HepG2 (cell line): ENCODE data around the gene CIB1. TPM values are rescaled to one million over a fixed set of nuclear protein-coding genes. Genes with fewer than 3 reads are reported as not detected.

Source experiments
- ATF1 ChIP-seq: IDR thresholded peaks from 2 replicates; pipeline ENCODE4 v1.6.1; 2016; ENCODE audit warnings: mild to moderate bottlenecking, control low read depth
- CREB1 ChIP-seq, 2 experiments: fragments of 450-650 bp in 1 of 2; IDR thresholded peaks; 2 replicates each; pipeline ENCODE4 v1.6.1; 2016 to 2017; ENCODE audit warnings: control low read depth in 1 of 2, mild to moderate bottlenecking in 1 of 2, missing compliant biosample characterization in 1 of 2, missing genetic modification characterization in 1 of 2
- HNRNPH1 ChIP-seq: fragments of 200-400 bp; formaldehyde crosslinking; optimal IDR thresholded peaks from 2 replicates; pipeline ENCODE3; 2017; ENCODE audit warnings: mild to moderate bottlenecking, low read depth, low read length
- HOXA3 ChIP-seq: sonication (generic); formaldehyde crosslinking; IDR thresholded peaks from 2 replicates; pipeline ENCODE4 v1.5.0; 2020; ENCODE audit warnings: missing genetic modification reagents
- NCOA2 ChIP-seq: sonication (generic); formaldehyde crosslinking; IDR thresholded peaks from 2 replicates; pipeline ENCODE4 v1.8.0; 2022; ENCODE audit warnings: inconsistent platforms
- NR3C1 ChIP-seq: sonication (generic); formaldehyde crosslinking; IDR thresholded peaks from 2 replicates; pipeline ENCODE4 v1.4.0; 2020; ENCODE audit warnings: missing genetic modification reagents
- ONECUT2 ChIP-seq: sonication (generic); formaldehyde crosslinking; IDR thresholded peaks from 2 replicates; pipeline ENCODE4 v1.4.0; 2020; ENCODE audit warnings: missing genetic modification reagents
- POLR2G ChIP-seq: fragments of 200-400 bp; formaldehyde crosslinking; IDR thresholded peaks from 2 replicates; pipeline ENCODE4 v1.6.1; 2018; ENCODE audit warnings: mild to moderate bottlenecking, low read depth, low read length, moderate library complexity
- RFX3 ChIP-seq: IDR thresholded peaks from 2 replicates; pipeline ENCODE4 v1.6.1; 2016; ENCODE audit warnings: missing biosample characterization, missing genetic modification reagents
- TARDBP ChIP-seq: sonication (generic); formaldehyde crosslinking; IDR thresholded peaks from 2 replicates; pipeline ENCODE4 v1.8.0; 2022; ENCODE audit warnings: mild to moderate bottlenecking, missing genetic modification reagents
- TCF12 ChIP-seq, 2 experiments: fragments of 450-650 bp in 1 of 2; sonication (generic) in 1 of 2; formaldehyde crosslinking in 1 of 2; IDR thresholded peaks; 2 replicates each; pipeline versions ENCODE4 v1.6.1 to v1.8.0; 2017 to 2022; ENCODE audit warnings: antibody characterized with exemption in 1 of 2, mild to moderate bottlenecking in 1 of 2, missing genetic modification reagents in 1 of 2, moderate library complexity in 1 of 2
- ZNF20 ChIP-seq: sonication (generic); formaldehyde crosslinking; IDR thresholded peaks from 2 replicates; pipeline ENCODE4 v1.4.0; 2020; ENCODE audit warnings: mild to moderate bottlenecking, moderate library complexity, missing genetic modification reagents
- ZNF34 ChIP-seq: sonication (generic); formaldehyde crosslinking; IDR thresholded peaks from 2 replicates; pipeline ENCODE4 v1.4.0; 2020; ENCODE audit warnings: mild to moderate bottlenecking, missing genetic modification reagents, borderline replicate concordance
- ZNF383 ChIP-seq: sonication (generic); formaldehyde crosslinking; IDR thresholded peaks from 2 replicates; pipeline ENCODE4 v1.4.0; 2020; ENCODE audit warnings: missing genetic modification reagents, mild to moderate bottlenecking, borderline replicate concordance
- ZNF816 ChIP-seq: sonication (generic); formaldehyde crosslinking; IDR thresholded peaks from 2 replicates; pipeline ENCODE4 v1.8.0; 2022; ENCODE audit warnings: missing genetic modification reagents, mild to moderate bottlenecking, borderline replicate concordance
- ZNF891 ChIP-seq: sonication (generic); formaldehyde crosslinking; IDR thresholded peaks from 2 replicates; pipeline ENCODE4 v1.5.0; 2020; ENCODE audit warnings: mild to moderate bottlenecking, missing genetic modification reagents
- polyA plus RNA-seq, 8 experiments: library from polyadenylated mRNA; depleted of rRNA in 3 of 8; stranded (reverse) in 7 of 8; unstranded in 1 of 8; fragments of >200 nt; fragmentation: Illumina TruSeq in 4 of 8; extraction: Trizol in 4 of 8; gene quantifications; 2 replicates each; pipeline versions ENCODE4 v1.2.1 to v1.2.3, GENCODE V29; 2011 to 2016; ENCODE audit warnings: low read depth in 4 of 8, missing spikeins in 1 of 8, mixed read lengths in 1 of 8; ENCODE audit not compliant: insufficient read depth in 1 of 8
- total RNA-seq, 5 experiments: library from RNA; depleted of rRNA; stranded (reverse); fragments of >200 nt; fragmentation: Illumina TruSeq; extraction: Trizol; gene quantifications; 2 replicates each; pipeline ENCODE4 v1.2.3, GENCODE V29; 2016; ENCODE audit warnings: low read depth in 1 of 5
- TF ChIP-seq, protein P1 (sequence below): sonication (generic); formaldehyde crosslinking; IDR thresholded peaks from 2 replicates; pipeline ENCODE4 v1.9.0; 2022; ENCODE audit warnings: low read depth, missing genetic modification reagents
- TF ChIP-seq, protein P2 (sequence below): sonication (generic); formaldehyde crosslinking; IDR thresholded peaks from 2 replicates; pipeline ENCODE4 v1.5.0; 2020; ENCODE audit warnings: missing genetic modification reagents
- TF ChIP-seq, protein P3 (sequence below): sonication (generic); formaldehyde crosslinking; IDR thresholded peaks from 2 replicates; pipeline ENCODE4 v1.5.0; 2020; ENCODE audit warnings: missing genetic modification reagents
- TF ChIP-seq, protein P4 (sequence below): sonication (generic); IDR thresholded peaks from 2 replicates; pipeline ENCODE4 v1.6.1; 2016; ENCODE audit warnings: low read depth, borderline replicate concordance
- TF ChIP-seq, protein P5 (sequence below): sonication (generic); formaldehyde crosslinking; IDR thresholded peaks from 2 replicates; pipeline ENCODE4 v1.8.0; 2022; ENCODE audit warnings: mild to moderate bottlenecking, missing genetic modification reagents, moderate library complexity
- TF ChIP-seq, protein P6 (sequence below): sonication (generic); formaldehyde crosslinking; IDR thresholded peaks from 2 replicates; pipeline ENCODE4 v1.5.1; 2020; ENCODE audit warnings: mild to moderate bottlenecking, missing genetic modification reagents, moderate library complexity

The CIB1 gene
- total and polyA plus RNA-seq, 2 of the 13 experiments (the other 11 are each of a cell fraction or from before 2014, with no cell fraction given) = 38.7 to 72.7 TPM

DNA sequence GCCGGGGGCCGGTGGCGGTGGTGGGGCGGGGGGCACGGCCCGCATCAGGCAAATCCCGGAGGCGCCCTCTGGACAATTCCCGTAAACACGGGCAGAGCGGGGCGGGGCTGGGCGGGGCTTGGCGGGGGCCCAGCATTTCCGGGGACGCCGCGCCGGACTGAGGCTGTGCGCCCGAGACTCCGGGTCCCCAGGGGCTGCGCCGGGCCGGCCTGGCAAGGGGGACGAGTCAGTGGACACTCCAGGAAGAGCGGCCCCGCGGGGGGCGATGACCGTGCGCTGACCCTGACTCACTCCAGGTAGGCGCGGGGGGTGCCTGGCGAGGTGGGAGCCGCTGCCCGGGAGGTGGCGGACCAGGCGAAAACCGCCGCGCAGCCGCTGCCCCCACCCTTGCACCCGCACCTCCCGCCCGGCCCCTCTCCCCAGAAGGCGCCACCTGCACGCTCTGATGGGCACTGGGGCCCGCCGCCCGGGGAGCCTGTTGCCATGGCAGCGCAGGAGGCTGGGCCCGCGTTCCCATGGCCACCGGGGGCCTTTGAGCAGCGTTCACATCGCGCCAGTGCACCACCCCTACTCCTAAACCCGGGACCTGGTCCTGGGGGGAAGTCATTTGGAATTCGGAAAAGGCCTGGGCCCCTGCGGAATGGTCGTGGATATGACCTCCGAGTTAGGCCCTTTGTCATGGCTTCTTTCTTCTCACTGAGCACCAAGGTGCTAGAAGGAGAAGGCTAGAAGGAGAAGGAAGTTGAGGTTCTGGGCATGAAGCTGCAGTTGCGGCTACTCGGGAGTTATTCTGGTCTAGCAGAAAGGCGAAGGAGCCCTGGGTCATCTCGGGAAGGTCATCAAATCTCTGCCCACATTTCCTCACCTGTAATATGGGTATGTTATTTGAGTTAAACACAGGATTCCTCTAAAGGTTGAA is 48.7 kb downstream of the CIB1 start (continued):
- TF ChIP-seq, protein P1, sequence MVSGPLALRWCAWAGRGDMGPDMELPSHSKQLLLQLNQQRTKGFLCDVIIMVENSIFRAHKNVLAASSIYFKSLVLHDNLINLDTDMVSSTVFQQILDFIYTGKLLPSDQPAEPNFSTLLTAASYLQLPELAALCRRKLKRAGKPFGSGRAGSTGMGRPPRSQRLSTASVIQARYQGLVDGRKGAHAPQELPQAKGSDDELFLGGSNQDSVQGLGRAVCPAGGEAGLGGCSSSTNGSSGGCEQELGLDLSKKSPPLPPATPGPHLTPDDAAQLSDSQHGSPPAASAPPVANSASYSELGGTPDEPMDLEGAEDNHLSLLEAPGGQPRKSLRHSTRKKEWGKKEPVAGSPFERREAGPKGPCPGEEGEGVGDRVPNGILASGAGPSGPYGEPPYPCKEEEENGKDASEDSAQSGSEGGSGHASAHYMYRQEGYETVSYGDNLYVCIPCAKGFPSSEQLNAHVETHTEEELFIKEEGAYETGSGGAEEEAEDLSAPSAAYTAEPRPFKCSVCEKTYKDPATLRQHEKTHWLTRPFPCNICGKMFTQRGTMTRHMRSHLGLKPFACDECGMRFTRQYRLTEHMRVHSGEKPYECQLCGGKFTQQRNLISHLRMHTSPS (CRISPR knock-in tag) = no peak; the same call in 1 of the 2 replicates
- TF ChIP-seq, protein P2, sequence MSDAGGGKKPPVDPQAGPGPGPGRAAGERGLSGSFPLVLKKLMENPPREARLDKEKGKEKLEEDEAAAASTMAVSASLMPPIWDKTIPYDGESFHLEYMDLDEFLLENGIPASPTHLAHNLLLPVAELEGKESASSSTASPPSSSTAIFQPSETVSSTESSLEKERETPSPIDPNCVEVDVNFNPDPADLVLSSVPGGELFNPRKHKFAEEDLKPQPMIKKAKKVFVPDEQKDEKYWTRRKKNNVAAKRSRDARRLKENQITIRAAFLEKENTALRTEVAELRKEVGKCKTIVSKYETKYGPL = no peak
- TF ChIP-seq, protein P3, sequence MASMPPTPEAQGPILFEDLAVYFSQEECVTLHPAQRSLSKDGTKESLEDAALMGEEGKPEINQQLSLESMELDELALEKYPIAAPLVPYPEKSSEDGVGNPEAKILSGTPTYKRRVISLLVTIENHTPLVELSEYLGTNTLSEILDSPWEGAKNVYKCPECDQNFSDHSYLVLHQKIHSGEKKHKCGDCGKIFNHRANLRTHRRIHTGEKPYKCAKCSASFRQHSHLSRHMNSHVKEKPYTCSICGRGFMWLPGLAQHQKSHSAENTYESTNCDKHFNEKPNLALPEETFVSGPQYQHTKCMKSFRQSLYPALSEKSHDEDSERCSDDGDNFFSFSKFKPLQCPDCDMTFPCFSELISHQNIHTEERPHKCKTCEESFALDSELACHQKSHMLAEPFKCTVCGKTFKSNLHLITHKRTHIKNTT (CRISPR knock-in tag) = no peak
- TF ChIP-seq ONECUT2 (no peak), CREB1 (IDR thresholded peaks at IDR 0.05) (no peak), CREB1 (CRISPR knock-in tag; IDR thresholded peaks at IDR 0.05) (no peak), TCF12 (IDR thresholded peaks at IDR 0.05) (no peak), TCF12 (CRISPR knock-in tag; IDR thresholded peaks at IDR 0.05) (no peak), HOXA3 (CRISPR knock-in tag) (peak; percentile 70), POLR2G (peak; percentile 53; the same call in 1 of the 2 replicates), ZNF34 (0 out of 2 replicates have a peak, but pooled peaks have one; percentile 47), RFX3 (CRISPR knock-in tag) (peak; percentile 93), NCOA2 (CRISPR knock-in tag) (peak; percentile 36; the same call in 1 of the 2 replicates), NR3C1 (no peak), HNRNPH1 (no peak), ZNF20 (CRISPR knock-in tag) (no peak), TARDBP (CRISPR knock-in tag) (peak; percentile 18; the same call in 1 of the 2 replicates), ZNF816 (CRISPR knock-in tag) (peak; percentile 79; the same call in 1 of the 2 replicates), ATF1 (CRISPR knock-in tag) (no peak), ZNF383 (CRISPR knock-in tag) (0 out of 2 replicates have a peak, but pooled peaks have one; percentile 1), ZNF891 (CRISPR knock-in tag) (peak; percentile 65; the same call in 1 of the 2 replicates)
- TF ChIP-seq, protein P4, sequence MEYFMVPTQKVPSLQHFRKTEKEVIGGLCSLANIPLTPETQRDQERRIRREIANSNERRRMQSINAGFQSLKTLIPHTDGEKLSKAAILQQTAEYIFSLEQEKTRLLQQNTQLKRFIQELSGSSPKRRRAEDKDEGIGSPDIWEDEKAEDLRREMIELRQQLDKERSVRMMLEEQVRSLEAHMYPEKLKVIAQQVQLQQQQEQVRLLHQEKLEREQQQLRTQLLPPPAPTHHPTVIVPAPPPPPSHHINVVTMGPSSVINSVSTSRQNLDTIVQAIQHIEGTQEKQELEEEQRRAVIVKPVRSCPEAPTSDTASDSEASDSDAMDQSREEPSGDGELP = peak; percentile 7; the same call in 1 of the 2 replicates
- TF ChIP-seq, protein P5, sequence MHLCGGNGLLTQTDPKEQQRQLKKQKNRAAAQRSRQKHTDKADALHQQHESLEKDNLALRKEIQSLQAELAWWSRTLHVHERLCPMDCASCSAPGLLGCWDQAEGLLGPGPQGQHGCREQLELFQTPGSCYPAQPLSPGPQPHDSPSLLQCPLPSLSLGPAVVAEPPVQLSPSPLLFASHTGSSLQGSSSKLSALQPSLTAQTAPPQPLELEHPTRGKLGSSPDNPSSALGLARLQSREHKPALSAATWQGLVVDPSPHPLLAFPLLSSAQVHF (CRISPR knock-in tag) = no peak
- TF ChIP-seq, protein P6, sequence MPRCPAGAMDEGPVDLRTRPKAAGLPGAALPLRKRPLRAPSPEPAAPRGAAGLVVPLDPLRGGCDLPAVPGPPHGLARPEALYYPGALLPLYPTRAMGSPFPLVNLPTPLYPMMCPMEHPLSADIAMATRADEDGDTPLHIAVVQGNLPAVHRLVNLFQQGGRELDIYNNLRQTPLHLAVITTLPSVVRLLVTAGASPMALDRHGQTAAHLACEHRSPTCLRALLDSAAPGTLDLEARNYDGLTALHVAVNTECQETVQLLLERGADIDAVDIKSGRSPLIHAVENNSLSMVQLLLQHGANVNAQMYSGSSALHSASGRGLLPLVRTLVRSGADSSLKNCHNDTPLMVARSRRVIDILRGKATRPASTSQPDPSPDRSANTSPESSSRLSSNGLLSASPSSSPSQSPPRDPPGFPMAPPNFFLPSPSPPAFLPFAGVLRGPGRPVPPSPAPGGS = peak; percentile 67; the same call in 1 of the 2 replicates
